Activated CD4-positive, CD25-positive, alpha-beta regulatory T cell (primary cell): ENCODE results near the gene GRIA4.

Source experiments
- DNase-seq, 4 experiments: peaks; one replicate each; lab custom pipeline; 2025; lab: John Stamatoyannopoulos, UW

The GRIA4 gene

DNA sequence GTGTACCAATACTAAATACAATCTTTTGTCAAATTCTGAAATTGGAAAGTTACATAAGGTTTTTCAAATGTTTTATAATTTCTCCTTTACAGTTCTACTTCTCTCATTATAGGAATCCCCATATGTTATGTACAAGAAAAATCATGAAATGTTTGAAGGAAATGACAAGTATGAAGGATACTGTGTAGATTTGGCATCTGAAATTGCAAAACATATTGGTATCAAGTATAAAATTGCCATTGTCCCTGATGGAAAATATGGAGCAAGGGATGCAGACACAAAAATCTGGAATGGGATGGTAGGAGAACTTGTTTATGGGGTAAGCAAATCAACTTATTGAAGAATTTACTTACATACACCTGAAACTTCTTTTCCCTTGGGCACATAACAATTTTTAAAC, 308.7 kb downstream of the GRIA4 start:
- no peak for DNase-seq

DNA sequence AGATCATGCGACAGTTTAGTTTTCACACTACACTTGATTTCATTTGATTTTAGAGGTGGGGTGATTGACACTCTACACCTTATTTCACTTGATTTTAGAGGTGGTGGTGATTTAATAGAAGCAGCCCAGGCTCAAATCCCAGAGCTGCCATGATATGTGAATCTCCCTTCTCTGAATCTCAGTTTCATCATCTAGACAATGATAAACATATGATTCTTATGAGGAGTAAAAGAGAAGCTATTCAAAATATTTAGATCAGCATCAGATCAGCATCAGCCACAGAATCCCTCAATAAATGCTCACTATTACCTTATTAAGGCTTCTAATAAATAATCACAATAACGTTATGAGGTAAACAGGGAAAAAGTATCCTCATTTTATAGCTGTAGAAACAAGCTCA, 313.4 kb downstream of the GRIA4 start:
- DNase-seq: no peak

DNA sequence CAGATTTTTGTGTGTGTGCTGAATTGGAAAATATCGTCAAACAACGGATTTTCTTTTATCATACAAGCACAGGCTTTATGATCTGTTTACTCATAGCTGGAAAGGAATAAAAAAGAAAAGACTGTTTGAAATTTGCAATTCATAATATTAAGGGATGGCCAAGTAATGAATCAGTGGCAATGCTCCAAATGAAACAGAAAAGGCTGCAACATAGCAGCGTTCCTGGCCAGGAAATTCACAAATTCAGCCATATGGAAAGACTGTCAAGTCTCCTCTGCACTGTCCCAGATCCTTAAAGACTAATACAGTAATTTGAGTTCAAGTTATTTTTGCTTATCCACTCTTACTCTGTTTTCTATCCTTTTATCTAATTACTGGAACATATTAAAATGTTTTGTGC, 313.9 kb downstream of the GRIA4 start:
- no peak for DNase-seq

DNA sequence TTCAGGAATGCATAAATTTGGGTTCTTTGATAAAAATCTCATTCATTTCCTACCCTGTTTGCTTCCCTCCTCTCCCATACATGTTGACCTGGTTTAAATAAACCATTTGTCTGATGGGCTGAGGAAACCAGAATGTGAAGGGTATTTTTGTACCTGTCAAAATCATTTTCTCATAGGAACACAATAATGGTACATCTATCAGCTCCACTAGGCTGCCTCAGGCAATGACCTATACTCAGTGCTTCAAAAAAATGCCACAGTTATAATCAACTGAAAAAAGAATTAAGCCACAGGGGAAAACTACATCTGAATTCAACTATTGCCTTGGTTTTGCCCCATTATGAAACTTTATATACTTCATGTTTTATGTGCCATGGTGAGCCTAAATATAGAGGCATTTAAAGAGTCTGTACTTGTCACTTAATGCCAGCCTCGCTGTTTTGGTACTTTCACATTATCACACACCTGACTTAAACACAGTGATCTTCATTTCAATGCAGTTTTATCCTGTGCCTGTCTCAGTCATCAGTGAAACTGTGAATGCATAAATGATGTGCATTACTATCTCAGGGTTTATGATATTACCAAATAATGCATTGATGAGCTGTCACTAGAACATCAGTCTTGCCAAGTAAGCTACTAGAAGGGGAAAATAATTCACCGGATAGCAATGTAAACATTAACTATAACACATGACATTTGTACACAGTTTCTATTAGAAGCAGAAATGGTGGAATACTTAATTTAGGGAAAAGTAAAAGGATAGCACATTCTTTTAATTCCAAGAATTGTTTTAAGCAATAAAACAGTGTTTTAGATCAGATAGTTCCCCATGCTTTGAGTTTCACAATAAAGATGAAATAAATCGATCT, 319.4 kb downstream of the GRIA4 start:
- DNase-seq: no peak

DNA sequence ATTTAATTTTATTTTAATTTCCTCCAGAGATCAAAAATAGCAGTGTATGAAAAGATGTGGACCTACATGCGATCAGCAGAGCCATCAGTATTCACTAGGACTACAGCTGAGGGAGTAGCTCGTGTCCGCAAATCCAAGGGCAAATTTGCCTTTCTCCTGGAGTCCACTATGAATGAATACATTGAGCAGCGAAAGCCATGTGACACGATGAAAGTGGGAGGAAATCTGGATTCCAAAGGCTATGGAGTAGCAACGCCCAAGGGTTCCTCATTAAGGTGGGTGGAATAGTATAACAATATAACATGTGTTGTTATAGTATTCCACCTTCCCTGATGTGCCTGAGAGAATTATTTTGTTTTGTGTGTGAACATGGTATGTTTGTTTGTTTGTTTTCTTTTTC, 323.8 kb downstream of the GRIA4 start:
- no peak for DNase-seq

DNA sequence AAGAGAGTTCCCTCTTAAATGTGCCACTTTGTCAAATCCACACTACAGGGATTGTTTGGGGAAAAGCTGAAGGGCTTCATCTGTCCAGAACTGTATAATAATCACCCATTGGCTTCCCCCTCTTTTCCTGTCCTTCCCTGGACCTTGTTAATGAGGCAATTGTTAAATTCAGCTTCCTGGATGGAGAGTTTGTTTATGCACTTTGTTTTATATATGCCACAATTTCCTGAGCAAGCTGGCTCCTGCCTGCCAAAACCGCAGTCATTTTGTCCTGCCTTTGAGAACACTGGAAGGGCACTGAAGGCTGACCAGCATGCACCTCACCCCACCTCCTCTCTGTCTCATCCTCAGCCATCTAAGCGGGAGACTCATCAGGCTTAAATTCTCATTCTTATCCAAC, 325.9 kb downstream of the GRIA4 start:
- DNase-seq: no peak

DNA sequence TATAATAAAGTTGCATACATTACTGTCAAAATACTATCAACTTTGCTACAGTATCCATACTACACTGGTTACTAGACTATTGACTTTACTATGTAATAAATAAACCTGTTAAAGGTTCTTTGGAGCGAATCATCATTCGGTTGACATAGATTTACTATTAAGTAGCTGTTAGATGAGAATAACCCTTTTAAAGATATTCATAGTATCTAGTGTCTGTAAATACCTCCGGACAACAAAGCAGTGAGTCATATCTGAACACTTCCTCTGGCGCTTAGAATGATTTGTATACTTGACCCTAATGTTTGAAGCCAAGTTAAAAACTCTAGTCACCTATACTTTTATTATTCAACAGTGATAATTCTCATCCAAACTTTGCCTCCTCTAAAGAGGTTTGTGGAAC, 327.5 kb downstream of the GRIA4 start:
- no peak for DNase-seq

DNA sequence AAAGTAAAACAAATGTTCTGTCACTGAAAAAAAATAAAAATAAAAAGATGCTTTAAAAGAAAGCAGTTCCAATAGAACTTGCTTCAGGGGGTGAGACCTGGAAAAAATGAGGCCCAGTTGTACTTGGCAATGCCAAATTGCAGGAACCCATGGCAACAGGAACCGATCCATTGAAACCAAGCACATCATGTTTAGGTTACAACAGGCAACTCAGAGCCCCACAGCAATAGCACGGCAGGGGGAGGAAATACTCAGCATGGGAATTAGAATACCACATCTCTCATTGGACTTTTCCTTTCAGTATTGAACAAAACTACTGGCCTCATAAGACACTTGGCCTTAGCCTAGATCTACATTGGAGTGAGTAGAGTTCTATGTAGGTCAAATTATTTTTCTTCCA, 327.9 kb downstream of the GRIA4 start:
- DNase-seq: no peak

DNA sequence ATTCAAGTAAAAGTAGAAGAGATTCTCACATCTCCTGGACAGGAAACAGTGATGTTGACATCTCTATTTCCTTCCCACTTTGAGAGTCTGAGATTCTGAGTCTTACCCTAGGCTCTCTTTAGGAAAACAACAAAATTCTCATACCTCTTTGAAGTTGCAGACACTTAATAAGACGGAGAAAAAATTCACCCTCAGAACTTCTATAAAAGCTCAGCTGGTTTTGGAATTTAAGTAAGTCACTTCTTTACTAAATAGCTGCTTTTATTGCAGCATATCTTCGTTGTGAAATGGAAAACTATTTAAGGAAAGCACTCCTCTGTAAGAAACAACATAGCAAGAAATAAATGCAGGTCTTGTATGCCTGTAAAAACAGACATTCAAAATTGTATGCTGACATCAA, 333.0 kb downstream of the GRIA4 start:
- no peak for DNase-seq

DNA sequence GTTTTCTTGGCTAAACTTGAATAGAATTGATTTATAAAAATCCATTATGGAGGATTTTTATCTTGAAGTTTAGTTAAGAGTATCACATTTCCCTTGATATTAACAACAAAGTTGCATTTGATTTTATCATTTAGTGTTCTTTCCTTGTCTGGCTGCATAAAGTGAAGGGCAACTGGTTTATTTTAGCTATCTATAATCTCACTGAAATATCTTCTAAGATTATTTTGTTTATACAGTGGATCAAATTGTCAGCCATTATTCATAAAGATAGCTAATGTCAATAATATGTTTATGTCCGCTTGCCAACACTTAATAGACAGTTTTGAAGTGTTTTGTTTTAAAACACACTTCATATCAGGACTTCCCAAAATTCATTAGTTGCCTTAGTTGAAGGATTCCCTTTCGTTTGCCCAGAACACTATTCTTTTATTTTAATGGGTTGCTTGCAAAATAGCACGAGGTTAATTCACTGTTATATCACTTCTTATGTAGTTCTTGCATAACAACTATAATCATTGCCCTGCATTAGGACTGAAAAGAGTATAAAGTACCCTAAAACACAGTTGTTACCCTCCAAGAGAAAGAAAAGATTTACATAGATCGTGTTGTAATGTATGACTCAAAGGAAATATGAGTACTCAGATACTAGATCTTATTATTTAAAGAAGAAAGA, 339.2 kb downstream of the GRIA4 start:
- DNase-seq: no peak

DNA sequence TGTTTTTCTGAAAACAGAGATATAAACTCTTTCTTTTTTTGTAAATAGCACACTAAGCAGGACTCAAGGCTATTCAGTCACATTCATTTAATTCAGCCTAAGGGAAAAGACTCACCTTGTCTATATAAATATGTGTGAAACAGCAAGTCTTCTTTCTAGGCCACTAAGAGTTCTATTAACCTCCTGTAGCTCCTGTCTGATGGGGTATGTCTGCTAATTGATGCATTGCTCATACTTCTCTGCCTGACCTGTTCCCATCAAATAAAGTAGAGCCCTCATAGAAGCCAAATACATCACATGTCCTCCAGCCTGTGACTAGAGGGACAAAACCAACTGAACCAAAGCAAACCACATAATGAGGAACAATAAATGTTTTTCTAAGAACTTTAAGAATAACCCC, 344.0 kb downstream of the GRIA4 start:
- DNase-seq: no peak

DNA sequence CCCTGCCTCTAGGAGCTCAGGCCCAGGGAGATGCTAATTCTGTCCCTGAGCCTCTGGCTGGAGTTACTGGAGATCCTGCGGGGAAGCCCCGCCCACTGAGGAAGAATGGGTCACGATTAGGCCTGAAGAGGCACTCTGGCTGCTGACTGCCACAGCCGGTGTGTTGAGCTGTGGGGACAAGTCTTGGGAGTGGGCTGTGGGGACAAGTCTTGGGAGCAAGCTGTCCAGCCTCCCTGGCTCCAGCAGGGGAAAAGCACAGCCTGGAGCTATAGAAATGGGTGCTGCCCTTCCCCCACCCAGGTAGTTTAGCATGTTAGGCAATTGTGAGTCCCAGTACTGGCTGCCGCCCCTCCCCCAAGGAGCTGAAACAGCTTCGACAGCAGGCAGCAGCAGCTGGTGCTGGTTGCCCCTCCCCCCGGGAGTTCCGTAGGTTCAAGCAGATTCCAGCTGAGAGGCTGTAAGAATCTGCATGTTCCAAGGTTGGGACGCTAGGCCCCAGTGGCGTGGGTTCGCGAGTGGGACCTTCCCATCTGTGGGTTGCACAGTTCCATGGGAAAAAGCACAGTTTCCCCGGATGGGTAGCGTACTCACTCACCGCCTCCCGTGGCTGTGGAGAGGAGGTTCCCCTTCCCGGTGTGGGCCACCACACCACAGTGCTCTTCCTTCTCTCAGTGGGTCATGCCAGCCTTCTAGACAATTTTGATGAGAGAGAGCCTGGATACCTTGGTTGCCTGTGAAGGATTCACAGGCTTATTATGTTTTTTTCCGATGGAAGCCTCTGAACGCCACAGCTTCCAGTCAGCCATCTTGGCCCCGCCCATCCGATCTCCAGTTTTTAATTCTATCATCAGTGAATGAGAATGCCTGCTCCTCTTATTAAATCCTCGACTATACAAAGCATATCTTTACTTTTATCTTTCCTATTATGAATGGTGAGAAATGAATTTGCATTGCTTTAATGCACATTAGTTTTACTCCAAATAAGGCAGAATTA, 350.7 kb downstream of the GRIA4 start:
- DNase-seq: no peak

DNA sequence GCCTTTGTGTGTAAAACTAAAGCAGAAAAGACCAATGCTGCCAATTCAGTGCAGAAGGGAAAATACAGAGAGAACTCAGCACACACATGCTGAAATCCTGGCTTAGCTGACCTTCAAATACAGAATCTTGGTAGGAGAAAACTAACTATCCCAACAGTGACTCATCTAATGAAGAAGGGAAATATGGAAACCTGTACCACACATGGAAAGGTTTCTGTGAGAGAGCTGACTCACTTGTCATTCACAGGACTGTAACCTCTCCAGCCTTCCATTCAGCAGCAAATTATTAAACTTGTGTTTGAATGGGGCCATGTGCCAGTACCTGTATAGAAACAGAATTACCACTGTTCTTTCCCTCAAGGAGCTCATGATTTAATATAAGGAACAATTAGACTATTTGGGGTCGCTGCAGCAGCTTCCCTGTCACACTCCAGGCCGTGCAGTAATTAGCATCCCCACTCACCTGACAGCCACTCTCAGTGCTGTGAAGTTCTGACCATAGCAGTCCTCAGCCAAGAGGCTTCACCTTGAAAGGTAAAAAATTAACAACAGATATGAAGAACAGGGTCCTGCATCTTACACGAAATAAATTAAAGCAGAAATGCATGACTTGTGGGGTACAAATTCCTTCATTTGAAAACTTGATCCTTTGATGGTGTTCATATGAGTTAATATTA, 358.3 kb downstream of the GRIA4 start:
- no peak for DNase-seq

DNA sequence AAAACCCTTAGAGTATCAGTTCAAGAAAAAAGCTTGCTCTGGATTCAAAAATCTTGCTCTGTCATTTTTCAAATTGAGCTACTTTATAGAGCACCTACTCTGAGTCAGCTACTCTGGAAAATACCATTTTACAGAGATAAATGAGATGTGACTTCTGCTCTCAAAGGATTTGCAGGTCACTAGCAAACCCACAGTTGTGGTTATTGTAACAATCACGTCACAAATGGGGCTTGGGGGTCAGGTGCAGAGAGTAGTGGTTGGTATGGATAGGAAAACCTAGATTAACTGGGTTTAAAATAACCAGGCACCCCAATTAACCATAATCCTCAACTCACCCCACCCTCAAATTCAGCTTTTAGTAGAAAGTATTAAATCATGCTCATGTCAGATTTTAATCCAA, 359.9 kb downstream of the GRIA4 start:
- DNase-seq: no peak

DNA sequence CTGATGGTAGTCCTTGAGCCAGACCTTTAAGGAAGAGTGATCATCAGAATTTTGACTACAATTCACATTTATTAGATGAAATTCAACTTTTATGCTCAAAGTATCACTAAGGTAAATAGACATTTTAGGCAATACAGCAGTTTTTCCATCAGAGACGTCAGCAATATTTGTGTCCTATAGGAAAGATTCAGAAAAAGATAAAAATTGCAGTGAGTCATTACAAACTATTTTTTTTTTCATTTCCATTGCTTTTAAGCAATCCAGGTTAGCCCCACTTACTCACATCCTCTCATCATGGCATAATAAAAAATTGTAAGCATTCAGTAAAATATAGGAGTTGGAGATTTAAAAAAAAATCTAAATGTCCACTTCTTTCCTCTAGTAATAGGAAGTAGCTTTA, 365.3 kb downstream of the GRIA4 start:
- no peak for DNase-seq

DNA sequence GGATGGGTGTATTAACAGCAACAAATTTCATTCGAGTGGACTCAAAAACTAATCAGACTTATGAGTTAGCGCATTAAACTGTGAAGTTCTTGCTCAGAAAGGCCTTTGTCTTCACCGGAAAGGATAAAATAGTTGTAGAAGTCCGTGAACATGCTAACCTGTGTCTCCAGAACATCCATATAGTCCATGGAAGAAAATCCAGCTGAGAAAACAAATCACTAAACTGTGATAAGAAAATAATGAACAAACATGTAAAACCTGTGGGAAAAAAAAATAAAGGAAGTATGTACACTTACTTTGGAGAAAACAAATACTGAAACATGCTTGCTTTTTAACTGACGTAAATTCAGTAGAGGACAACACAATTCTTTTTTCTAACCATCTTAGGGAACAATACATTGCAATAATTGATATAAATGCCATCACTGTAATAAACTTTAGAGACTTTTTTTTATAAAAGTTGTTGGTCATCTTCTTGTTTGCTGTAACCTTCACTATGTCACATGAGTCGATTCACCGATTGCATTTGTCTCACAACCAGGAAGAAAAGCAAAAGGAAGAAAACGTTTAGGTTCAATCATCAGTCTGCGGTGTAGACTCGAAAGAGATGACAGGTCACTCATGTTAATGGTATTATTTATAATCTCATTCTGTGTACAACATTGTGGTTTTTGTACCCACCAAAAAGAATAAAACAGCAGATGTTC, 370.3 kb downstream of the GRIA4 start:
- no peak for DNase-seq

DNA sequence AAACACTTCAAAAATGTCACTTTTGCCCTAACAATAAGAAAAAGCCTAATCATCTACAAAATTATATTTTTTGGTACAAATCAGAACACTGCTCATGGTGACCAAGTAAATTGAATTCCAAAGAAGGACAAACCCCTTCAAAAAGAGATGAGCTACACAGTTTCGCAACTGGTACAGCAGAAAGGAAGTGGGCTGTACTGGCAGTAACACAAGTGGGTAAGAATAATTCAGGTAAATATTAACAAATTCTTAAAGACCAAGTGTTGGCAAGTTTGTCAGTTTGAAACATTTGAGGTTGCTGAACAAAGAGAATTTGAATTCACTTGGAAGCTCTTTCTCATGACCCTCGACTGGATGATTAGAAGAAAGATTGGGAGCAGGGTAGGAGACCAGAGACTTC, 376.7 kb downstream of the GRIA4 start:
- no peak for DNase-seq

DNA sequence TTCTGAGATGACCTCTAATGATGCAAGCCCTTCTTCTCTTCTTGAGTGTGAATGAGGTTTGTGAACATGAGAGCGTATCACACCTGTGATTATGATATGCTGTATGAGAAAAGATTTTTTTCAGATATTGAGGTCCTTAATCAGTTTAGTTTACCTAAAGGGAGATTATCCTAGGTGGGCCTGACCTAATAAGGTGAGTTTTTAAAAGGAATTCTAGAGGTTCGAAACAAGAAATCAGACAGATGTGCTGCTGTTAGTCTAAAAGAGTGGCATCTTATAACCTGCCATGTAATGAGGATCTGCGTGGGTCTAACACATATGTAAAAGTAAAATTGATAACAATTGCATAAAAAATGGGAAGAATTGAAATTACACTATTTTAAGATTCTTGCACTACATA, 378.3 kb downstream of the GRIA4 start:
- DNase-seq: no peak

DNA sequence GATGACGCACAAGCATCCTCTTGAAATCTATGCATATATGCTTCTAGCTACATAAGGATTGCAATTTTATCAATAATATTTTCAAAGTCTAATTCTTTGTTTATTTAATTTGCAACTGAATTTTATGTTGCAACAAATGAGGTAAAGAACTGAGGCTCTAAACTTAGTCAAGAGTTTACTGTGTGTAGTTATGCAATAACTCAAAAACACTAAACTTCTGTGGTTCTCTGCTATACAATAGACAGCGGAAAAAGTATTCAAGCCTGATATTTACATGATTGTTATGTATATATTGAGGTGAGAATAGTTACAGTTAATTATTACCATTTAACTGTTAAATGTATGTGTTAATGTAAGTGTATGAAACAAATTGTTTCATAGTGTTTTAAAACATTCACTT, 379.3 kb downstream of the GRIA4 start:
- no peak for DNase-seq

DNA sequence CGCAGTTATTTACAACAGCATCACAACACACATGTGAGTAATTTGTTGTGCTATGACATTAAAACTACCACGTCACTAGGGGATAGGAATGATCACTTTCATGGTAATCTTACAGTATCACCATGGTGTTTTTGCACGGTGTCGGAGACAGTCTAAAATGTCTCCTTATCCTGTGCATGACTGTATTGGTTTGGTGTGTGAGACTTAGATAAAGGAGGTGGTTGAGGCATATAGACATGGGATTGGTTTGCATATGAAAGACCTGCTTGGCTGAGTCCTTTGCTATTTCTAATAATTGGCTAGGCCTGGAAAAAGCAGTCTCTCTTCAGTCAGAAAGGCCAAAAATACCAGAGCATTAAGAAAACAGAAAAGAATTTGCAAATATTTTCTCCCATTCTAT, 382.0 kb downstream of the GRIA4 start:
- DNase-seq: no peak

DNA sequence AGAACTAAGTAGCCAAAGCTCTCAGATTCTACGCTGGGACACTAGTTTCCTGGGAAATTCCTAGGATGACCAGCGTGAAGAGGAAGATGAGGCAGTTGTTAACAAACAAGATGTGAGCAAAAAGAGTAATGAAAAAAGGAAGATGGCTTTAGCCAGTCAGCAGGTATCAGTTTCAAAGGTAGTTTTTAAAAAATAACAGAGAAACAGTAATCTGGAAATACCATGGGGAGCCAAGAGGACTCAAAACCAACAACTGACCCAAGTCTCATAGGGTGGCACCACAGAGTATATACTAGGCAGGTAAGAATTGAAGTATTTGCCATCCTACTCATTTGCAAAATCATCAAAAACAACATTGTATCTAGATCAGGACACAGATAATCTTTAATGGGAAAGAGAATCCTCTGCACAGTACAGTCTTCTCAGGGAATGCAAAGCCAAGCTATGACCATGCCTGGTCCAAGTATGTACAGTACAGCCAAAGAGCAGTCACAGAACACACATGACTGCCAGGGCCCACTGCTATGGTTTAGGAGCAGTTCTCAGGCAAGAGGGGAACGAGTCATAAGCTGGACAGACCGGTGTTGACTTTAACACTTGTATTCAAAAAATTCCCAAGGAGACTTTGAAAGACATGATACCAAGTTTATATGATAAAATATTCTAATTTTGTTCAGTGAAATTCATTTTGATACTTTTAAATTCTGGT, 391.6 kb downstream of the GRIA4 start:
- no peak for DNase-seq
